CMK (cell line): ENCODE results near the gene NMS.

ENCODE experiments used
- DNase-seq: peaks from one replicate; pipeline ENCODE4 v3.0.0-alpha.2; 2010; ENCODE audit warnings: low read depth

The NMS gene

DNA sequence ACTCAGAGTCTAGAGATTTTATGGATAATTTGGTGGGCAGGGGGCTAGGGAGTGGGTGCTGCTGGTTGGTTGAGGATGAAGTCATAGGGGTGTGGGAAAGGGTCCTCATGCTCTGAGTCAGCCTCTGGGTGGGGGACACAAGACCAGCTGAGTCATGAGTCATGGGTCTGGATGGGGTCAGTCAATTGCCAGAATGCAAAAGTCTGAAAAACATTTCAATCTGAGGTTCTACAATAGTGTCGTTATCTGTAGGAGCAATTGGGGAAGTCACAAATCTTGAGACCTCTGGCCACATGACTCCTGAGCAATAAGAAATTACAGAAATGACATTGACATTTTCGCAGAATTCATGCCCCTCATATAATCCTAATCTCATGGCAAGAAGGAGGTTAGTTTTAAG lies 15.1 kb downstream of the NMS start:
- DNase-seq = no peak

DNA sequence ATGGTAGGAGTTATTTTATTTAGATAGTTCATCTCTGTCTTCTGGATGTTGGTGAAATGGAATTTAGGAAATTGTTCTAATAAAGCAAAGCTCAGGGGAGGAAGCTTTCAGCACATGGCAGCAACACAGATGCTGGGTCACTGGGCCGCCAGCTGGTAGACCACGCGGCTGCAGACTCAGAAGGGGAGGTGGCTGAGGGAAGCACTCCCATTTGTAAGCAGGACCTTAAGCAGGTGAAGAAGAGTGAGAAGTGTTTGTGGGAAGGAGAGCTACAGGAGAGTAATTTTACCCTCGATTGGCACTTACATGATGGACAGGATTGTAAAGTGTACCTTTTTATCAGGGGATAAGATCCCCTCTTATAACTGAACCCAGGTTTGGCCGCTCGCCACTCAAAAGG lies 24.4 kb downstream of the NMS start:
- DNase-seq = no peak

DNA sequence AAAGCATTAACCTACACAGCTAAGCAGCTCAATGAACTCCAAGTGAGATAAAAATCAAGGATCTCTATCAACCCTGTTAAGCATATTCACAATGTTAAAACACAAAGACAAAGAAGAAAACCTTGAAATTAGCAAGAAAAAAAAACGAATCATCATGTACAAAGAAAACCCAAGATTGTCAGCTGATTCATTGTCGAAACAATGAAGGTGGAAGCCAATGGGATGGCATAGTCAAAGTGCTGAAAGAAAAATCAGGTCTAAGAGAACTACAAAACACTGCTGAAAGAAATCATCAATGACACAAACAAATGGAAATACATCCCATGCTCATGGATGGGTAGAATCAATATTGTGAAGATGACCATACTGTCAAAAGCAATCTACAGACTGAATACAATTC lies 32.5 kb downstream of the NMS start:
- DNase-seq = no peak

DNA sequence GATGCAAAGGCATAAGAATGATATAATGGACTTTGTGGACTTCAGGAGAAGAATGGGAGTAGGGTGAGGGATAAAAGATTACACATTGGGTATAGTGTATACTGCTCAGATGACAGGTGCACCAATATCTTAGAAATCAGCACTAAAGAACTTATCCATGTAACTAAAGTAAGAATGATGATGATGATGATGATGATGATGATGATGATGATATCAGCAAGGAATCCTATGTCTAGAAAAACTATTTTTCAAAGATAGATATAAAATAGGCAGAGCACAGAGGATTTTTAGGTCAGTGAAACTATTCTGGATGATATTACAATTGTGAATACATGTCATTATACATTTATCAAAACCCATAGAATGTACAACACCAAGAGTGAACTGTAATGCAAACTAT lies 34.3 kb downstream of the NMS start:
- no peak for DNase-seq

DNA sequence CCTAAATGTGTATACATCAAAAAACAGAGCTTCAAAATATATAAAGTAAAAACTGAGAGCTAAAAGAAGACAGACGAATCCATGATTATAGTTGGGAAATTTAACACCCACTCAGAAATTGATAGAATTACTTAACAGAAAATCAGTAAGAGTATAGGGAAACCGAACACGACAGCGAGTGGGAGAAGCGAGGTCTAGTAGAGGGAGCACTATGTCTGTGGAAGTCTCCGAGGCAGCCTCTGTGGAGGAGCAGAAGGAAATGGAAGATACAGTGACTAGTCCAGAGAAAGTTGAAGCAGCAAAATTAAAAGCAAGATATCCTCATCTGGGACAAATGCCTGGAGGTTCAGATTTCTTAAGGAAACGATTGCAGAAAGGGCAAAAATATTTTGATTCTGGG lies 38.8 kb downstream of the NMS start:
- no peak for DNase-seq

DNA sequence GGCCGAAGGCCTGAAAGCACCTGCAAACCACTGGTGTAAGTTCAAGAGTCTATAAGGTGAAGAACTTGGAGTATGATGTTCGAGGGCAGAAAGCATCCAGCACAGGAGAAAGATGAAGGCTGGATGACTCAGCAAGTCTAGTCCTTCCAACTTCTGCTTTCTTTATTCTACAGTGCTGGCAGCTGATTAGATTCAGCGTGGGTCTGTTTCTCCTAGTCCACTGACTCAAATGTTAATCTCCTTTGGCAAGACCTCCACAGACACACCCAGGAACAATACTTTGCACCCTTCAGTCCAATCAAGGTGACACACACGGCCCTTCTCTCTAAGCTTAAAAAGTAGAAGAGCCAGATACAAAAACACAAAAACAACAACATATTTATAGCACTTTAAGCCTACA lies 43.4 kb downstream of the NMS start:
- DNase-seq = peak; percentile 11

DNA sequence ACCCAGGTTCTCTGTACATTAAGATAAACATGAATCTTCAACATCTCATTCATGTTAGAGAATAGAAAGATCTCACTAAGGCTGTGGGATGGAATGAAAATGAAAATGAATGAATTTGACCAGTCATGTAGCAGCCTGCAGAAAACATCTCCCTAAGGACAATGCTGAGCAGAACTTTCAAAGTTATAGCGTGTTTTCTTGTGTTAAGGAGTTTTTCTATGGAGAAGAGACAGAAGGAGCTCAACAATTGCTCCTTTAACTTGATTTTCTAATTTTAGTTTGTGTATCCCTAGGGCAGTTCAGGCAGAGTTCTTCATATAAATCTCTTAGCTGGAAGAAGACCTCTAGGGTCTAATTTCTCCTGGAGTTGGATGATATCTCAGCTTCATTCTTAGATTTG lies 47.3 kb downstream of the NMS start:
- no peak for DNase-seq

DNA sequence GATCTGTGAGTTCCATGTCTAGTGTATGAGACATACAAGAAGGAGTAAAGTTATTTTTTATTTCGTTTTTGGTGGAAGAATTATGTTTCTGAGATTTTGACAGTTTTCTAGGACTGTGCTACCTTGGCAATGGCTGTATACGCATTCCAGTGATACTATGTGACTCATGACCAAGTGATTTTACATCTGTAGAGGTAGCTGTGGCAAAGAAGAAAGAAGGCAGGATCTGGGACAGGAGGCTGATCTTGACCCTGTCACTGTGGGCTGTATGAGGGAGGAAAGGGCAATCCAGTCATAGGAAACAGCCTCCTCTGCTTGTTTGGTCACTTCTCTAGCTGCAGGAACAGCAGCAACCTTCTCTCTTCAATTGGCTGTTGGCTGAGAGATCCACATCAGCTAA lies 48.5 kb downstream of the NMS start:
- no peak for DNase-seq

DNA sequence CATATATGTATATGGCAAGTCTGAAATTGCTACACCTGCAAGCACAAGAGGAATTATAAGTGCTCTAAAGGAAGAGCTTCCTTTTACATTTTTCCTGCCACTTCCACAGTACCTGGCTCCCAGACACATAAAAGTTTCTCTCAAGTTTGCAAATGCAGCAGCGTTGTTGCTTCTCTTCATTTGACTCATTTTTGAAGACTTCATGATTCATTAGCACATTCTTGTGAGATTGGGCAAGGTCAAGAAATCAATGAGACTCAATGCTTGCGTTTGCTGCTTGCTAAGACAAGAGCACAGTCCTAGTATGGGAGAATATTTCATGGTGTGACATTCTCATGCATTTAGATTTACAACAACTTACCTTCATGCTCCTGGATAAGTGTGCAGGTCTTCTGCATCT lies 49.9 kb downstream of the NMS start:
- DNase-seq = no peak

DNA sequence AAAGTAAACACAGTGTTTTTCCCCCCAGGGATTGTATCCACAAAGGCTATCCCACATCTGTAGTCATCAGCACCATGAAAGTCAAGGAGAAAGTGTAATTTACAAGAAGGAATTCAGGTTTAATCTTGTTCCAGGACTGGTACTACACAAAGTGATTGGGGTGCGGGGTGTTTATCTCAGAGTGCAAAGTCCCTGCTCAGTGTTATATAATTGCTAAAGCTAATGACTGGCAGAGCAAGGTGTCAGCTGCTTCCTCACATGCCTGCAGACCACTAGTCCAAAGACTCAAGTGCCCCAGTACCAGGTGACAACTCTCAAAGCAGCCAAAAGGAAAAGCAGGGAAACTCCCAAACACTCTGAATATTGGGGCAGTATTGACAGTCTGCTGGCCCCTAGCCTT lies 52.1 kb downstream of the NMS start:
- no peak for DNase-seq

DNA sequence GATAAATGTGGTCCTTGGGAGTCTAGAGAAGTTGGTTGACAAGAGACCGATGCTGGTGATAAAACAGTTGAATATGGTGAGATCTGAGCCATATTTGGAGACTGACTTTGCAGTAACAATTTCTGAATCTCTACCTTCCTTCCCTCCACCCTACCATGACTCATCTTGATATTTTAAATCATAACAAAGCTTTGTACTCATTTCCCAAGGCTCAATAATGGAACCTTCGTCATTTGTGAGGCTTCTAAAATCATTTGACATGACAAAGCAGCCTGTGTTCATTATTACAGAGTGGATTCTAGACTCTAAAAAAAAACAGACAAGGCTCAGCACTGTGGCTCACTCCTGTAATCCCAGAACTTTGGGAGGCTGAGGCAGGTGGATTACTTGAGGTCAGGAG lies 54.0 kb downstream of the NMS start:
- no peak for DNase-seq

DNA sequence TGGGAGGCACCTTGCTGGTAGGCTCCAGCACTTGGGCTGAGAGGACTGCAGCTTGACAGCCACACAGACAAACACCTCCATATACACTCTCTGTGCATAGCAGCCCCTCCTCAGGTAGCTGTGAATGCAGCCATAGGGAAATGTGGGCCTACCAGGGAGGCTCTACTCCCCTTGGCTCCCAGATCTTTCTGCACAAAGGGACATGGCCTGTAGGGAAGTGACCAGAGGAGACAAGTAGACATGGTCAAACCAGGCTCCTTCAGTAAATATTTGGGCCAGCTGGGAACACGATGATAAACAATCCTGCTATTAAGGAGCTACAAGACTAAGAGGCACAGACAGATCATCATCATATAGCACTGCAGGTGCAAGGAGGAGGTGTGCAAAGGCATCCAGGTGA lies 56.6 kb downstream of the NMS start:
- no peak for DNase-seq

DNA sequence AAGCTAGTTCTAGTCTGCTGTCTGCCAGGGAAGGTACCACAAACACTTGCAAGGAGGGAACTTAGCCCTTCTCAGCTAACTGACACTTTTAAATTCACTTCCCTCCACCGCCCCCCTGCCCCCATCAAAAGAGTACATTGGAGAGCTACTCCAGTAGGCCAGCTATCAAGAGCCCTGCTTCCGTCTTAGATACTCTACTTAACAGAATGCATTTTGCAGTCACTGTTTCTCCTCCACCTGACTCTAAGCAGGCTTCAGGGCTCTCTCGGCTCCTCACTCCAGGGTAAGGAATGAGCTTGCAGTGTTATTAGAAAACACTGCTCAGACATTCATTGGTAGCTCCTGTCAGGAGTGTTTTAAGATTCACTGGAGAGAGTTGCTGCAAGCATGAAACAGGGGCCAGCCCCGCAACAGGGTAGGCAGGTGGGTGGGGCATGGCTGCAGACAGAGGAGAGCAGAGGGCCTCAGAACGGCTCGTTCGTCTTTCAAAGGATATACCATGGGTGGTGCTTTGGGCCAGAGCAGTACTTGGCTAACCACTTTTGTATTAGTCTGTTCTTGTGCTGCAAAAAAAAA lies 57.2 kb downstream of the NMS start:
- DNase-seq = no peak

DNA sequence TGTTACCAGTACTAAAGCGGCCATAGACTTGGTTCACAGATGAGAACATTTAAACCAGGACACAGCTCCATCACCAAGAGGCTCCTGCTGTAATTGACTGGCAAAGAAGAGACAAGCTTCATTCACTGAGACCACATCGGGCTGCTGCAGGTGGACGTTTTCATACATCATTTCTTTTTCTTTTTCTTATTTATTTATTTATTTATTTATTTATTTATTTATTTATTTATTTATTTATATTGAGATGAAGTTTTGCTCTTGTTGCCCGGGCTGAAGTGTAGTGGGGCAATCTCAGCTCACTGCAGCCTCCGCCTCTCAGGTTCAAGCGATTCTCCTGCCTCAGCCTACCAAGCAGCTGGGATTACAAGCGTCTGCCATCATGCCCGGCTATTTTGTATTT lies 58.9 kb downstream of the NMS start:
- DNase-seq = no peak

DNA sequence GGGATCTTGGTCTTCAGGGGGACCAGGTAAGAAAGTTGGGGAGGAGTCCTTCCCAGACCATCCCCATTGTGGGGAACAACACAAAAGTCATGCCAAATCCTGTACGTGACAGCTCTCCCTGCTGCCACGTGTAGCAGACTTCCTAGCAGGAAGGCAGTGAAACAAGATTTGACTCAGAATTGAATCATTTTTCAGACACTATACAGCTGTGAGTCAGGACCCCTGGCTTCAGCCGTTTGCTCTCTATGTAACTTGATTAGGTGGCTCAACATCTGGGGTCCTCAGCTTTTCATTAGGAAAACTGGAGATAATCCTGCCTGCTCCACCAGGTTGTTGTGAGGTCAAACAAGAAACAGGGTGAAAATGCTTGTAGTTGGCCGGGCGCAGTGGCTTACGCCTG lies 59.6 kb downstream of the NMS start:
- no peak for DNase-seq
